Measurements from ENCODE around the gene CDAN1.
"Not testable (repeated sequence)": the region's sequence is repeated elsewhere in the genome, so short reads cannot be mapped to it uniquely, and the experiment has no call there.

Gene CDAN1

DNA sequence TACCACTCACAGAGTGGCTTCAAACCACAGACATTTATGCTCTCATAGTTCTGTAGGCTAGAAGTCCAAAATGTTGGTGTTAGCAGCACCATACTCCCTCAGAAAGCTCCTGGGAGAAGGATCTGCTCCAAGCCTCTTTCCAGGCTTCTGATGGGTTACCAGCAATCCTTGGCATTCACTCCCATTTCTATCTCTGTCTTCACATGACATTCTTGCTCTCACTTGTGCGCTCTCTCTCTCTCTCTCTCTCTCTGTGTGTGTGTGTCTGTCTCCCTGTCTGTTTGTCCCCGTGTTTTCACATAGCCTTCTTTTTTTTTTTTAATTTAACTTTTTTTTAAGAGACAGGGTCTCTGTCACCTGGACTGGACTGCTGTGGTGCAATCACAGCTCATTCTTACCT lies 26.3 kb downstream of the CDAN1 start:
- no peak for DNase-seq (ENCODE audit: low spot score)

GRCh38 chr15:42707873-42708544 lies 28.9 kb downstream of the CDAN1 start:
- no peak for DNase-seq (ENCODE audit: low spot score)

GRCh38 chr15:42707068-42707467 lies 29.9 kb downstream of the CDAN1 start:
- DNase-seq (ENCODE audit: low spot score) = no peak

GRCh38 chr15:42705336-42705735 lies 31.6 kb downstream of the CDAN1 start:
- no peak for DNase-seq (ENCODE audit: low spot score)

DNA sequence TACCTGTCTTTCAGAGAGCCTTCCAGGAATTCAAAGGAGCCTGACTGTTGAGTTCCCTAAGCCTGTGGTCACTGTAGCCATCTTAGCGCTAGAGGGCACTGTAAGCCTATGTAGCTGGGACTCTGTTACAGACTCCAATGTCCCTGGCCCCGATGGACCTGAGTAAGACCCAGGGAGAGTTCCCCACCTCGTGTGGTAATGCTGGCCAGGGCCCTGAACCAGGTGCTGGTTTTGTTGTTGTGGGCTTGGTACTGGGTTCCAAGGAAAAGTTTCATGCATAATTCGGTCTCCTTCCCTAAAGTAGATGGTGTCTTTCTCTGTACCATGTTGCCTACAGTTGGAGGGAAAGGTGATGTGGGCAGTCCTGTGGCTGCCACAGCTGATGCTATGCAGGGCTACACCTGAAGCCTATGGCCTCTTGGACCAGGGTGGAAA lies 32.4 kb downstream of the CDAN1 start:
- DNase-seq (ENCODE audit: low spot score) = peak; percentile 72

GRCh38 chr15:42696626-42697025 lies 40.3 kb downstream of the CDAN1 start:
- DNase-seq (ENCODE audit: low spot score) = no peak

- DNase-seq (ENCODE audit: low spot score) = no peak
These were observed 41.3 kb downstream of the CDAN1 start for GRCh38 chr15:42695527-42696071.

GRCh38 chr15:42694398-42694797 lies 42.5 kb downstream of the CDAN1 start:
- DNase-seq (ENCODE audit: low spot score) = no peak

GRCh38 chr15:42693942-42694341 lies 43.0 kb downstream of the CDAN1 start:
- no peak for DNase-seq (ENCODE audit: low spot score)

GRCh38 chr15:42693496-42693895 lies 43.4 kb downstream of the CDAN1 start:
- DNase-seq (ENCODE audit: low spot score) = no peak

DNA sequence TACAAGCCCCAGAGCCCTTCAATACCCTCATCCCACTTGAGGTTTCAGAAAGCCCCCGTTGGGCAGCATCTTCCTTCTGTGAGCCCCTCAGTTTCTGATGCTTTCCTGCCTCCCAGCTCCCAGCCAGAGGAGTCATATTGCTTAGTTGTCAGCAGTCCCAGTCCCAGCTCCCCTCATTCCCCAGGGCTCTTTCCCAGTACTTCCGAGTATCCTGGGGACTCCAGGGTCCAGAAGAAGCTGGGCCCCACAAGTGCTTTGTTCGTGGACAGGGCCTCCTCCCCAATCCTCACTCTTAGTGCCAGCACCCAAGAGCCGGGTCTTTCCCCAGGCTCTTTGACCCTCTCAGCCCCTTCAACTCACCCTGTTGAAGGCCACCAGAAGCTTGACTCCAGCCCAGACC lies 43.9 kb downstream of the CDAN1 start:
- no peak for DNase-seq (ENCODE audit: low spot score)

DNA sequence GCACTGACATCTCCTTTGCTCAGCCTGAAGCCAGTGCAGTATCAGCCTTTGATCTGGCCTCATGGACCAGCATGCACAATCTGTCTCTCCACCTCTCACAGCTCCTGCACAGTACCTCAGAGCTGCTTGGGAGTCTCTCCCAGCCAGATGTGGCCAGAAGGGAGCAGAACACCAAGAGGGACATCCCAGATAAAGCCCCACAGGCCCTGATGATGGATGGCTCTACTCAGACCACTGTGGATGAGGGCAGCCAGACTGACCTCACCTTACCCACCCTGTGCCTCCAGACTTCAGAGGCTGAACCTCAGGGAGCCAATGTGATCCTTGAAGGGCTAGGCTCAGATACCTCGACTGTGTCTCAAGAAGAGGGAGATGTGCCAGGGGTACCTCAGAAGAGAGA lies 44.4 kb downstream of the CDAN1 start:
- DNase-seq (ENCODE audit: low spot score) = no peak

GRCh38 chr15:42691770-42692169 lies 45.2 kb downstream of the CDAN1 start:
- DNase-seq (ENCODE audit: low spot score) = no peak

- DNase-seq (ENCODE audit: low spot score) = no peak
These were observed 45.6 kb downstream of the CDAN1 start for GRCh38 chr15:42691308-42691707.

- no peak for DNase-seq (ENCODE audit: low spot score)
These were observed 48.6 kb downstream of the CDAN1 start for GRCh38 chr15:42688301-42688700.

- DNase-seq (ENCODE audit: low spot score) = no peak
These were observed 49.2 kb downstream of the CDAN1 start for GRCh38 chr15:42687740-42688139.

DNA sequence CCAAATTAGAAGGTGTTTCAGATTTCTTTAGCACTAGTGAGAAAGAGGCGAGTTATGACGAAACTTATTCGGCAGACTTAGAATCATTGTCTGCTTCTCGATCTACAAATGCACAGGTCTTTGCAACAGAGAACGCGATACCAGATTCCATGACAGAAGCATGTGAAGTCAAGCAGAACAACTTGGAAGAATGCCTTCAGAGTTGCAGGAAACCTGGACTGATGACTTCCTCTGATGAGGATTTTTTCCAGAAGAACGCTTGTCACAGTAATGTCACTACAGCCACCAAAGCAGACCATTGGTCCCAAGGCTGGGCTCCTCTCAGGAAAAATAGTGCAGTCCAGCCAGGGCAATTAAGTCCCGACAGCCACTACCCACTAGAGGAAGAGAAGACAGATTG lies 50.6 kb downstream of the CDAN1 start:
- no peak for DNase-seq (ENCODE audit: low spot score)

DNA sequence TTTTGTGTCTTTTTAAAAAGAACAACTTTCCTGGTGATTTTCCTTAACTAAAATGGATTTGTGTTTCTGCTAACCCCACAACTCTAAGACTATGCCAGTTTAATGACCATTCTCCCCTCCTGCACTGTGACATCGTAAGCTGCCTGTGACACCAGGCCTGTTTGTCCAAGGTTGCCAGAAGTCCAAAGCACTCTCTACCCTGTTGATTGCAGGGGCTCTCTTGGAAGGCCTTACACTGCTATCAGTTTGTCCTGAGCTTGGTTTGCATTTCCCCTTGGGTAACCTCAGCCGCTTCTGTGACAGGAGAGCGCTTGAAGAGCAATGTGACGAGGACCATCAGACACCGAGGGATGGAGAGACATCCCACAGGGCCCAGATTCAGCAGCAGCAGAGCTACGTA lies 55.8 kb downstream of the CDAN1 start:
- no peak for DNase-seq (ENCODE audit: low spot score)

GRCh38 chr15:42680142-42680482 lies 56.8 kb downstream of the CDAN1 start:
- DNase-seq (ENCODE audit: low spot score) = not testable (repeated sequence)

GRCh38 chr15:42679285-42680141 lies 57.4 kb downstream of the CDAN1 start:
- DNase-seq (ENCODE audit: low spot score) = no peak

DNA sequence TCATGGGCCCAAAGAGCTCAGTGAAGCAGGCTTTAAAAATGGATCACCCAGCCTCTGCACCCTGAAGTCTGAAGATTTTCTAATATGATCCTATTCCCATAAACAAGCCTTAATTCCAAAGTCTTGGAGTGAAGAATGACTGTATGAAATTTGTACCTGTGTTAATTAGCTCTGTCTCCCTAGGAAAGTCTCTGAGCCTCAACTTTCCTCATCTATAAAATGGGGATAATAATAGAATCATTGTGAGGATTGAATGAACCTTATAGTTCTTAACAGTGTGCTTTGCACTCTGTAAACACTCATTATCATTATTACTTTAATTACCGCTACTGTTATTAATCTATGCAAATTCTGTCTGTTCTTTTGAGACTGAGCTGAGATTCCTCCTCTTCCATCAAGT lies 61.9 kb downstream of the CDAN1 start:
- DNase-seq (ENCODE audit: low spot score) = no peak

DNA sequence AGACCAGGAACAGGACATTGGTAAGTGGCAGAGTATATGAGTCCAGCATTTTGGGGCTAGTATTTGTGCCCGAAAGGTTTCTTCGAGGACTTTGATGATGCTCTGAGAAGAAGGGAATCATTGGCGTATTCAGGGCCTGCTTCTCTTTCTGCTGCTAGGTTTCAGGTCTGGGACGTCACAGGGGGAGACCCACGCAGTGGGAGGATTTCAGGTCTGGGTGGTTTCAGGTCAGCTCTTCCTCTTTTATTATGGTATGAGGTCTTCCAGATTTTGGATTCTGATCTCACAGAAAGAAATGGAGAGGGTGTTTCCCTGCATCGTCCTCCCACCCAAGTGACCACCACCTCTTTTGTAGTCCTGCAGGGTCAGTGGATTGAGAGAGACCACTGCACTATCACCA lies 62.5 kb downstream of the CDAN1 start:
- no peak for DNase-seq (ENCODE audit: low spot score)
